Urothelium cell line (cell line): ENCODE results near the gene AKAP6.
"Not testable (repeated sequence)": the region's sequence is repeated elsewhere in the genome, so short reads cannot be mapped to it uniquely, and the experiment has no call there.

Experiments
- DNase-seq: peaks from one replicate; pipeline ENCODE4 v3.0.0; 2011; ENCODE audit warnings: low spot score, mixed read lengths
- FAIRE-seq: peaks from 2 replicates; lab custom pipeline; 2011; peaks lifted over from hg19 to GRCh38; lab: Jason Lieb, UNC

AKAP6 gene

DNA sequence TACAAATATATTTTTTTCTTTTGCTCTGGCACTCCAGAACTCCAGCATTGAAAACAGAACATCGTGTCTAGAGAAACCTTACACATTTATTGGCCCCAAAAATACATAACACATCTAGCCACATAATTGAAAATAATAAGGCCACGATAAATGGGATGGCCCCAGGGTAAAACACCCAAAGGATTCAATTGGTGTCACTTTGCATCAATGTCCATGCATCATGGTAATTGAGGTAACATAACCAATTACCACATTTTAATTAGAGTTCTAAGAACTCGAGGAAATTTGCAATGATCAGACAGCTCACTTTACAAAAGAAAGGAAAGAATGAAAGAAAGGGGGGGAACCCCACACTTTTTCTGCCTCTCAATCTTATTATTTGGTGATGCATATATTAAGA is 457.8 kb downstream of the AKAP6 start:
- FAIRE-seq (no peak), DNase-seq (no peak)

DNA sequence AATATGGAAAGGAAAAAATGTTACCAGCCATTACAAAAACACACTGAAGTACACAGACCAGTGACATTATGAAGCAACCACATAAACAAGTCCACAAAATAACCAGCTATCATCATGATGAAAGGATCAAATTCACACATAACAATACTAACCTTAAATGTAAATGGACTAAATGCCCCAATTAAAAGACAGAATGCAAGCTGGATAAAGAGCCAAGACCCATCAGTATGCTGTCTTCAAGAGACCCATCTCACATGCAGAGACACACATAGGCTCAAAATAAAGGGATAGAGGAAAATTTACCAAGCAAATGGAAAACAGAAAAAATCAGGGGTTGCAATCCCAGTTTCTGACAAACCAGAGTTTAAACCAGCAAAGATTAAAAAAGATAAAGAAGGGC is 463.9 kb downstream of the AKAP6 start:
- FAIRE-seq, DNase-seq: not testable (repeated sequence)

- DNase-seq (no peak), FAIRE-seq (no peak)
Observed at GRCh38 chr14:32800320-32800719, 471.2 kb downstream of the AKAP6 start.

DNA sequence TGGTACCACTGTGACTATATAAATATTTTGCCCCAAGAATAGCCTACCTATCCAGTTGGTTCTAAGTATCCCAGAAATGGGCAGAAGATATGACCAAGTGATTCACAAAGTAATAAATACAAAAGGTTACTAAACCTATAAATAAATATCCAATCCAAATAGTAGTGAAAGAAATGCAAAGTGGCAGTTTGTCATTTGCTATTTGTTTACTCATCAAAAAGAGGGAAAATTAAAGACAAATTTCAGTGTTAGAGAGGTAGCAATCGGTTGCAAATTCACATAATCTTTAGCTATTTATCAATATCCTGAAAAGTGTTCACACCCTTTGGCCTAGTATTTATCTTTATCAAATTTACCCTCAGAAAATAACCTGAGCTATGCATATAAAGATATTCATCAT is 473.2 kb downstream of the AKAP6 start:
- DNase-seq (no peak), FAIRE-seq (no peak)

- FAIRE-seq (no peak), DNase-seq (no peak)
Observed at GRCh38 chr14:32805979-32806378, 476.9 kb downstream of the AKAP6 start.

DNA sequence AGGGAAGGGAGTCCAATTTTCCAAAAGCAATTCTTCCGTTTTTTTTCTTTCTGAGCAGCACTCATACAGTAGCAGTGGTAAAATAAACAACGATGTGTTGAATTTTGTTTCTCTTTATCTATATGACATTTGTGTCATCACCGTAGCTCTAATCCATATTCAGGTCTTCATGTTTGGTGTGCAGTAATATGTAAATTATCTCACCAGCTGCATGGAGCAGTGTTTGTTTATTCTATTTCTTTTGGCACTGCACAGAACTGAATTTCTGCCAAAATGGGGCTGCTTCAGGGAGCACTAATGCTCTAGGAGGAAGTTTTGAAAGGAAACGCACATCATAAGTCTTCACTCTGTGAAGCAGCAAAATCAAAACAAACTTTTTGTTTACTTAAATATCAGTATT is 479.5 kb downstream of the AKAP6 start:
- FAIRE-seq, result no peak

GRCh38 chr14:32809255-32809654 is 480.2 kb downstream of the AKAP6 start:
- DNase-seq (no peak), FAIRE-seq (no peak)

More for the DNA sequence above, 479.5 kb downstream of the AKAP6 start:
- no peak for DNase-seq

DNA sequence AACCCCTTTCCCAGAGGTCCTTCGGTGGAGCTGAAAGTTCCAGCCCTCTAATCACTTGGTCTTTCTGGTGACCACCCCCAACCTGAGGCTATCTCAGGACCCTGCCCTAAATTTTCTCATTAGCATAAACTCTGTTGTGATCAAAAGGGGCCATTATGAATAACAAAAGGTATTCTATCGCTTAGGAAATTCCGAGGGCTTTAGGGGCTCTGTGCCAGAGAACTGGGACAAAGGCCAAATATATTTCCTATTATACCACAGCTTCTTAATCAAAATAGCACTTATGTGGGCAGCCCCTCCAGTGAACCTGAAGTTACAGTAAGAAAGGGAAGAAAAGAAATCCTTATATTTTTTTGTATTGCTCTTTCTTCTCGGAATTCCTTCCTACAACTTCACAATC is 484.3 kb downstream of the AKAP6 start:
- FAIRE-seq (no peak), DNase-seq (no peak)

- no peak for DNase-seq
- no peak for FAIRE-seq
Observed at GRCh38 chr14:32814721-32815120, 485.6 kb downstream of the AKAP6 start.

GRCh38 chr14:32816588-32816987 is 487.5 kb downstream of the AKAP6 start:
- FAIRE-seq (no peak), DNase-seq (no peak)

DNA sequence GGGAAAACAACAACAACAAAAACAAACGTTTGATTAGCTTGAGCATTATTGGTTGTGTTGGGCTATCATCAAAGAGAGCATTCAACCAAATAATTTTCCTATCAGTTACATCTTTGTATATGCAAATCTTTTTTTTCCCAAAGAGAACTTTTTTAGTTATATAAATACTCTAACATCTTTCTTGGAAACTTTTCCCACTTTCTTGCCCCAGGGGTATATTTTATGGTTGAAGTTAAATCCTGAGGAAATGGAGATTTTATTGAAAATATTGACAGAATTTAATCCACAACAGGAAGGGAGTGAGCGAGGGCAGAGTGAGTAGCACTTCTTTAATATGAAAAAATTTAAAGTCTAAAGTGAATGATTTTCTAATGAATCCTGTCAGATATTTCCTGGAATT is 488.7 kb downstream of the AKAP6 start:
- FAIRE-seq (no peak), DNase-seq (no peak)

- FAIRE-seq, result no peak
- no peak for DNase-seq
Observed at GRCh38 chr14:32818581-32818980, 489.5 kb downstream of the AKAP6 start.

- FAIRE-seq (no peak), DNase-seq (no peak)
Observed at GRCh38 chr14:32820181-32820580, 491.1 kb downstream of the AKAP6 start.

DNA sequence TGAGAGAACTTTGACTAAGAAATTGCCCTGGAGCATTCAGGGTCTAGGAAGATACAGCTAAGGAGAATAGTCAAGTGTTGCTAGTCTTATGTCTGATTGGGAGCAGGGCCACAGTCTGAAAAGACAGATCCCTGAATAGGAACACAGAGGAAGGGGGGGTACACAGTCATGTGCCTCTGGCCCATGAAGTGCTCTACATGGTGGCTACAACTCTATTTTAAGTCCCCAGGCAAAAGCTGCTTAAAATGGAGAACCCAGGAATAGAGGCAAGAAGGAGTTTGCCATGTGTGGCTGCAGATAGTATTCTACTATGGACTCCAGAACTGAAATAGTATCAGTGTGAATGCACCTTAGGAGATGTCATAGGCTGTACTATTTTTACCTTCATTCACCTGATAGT is 491.6 kb downstream of the AKAP6 start:
- DNase-seq, result no peak
- FAIRE-seq, result no peak

DNA sequence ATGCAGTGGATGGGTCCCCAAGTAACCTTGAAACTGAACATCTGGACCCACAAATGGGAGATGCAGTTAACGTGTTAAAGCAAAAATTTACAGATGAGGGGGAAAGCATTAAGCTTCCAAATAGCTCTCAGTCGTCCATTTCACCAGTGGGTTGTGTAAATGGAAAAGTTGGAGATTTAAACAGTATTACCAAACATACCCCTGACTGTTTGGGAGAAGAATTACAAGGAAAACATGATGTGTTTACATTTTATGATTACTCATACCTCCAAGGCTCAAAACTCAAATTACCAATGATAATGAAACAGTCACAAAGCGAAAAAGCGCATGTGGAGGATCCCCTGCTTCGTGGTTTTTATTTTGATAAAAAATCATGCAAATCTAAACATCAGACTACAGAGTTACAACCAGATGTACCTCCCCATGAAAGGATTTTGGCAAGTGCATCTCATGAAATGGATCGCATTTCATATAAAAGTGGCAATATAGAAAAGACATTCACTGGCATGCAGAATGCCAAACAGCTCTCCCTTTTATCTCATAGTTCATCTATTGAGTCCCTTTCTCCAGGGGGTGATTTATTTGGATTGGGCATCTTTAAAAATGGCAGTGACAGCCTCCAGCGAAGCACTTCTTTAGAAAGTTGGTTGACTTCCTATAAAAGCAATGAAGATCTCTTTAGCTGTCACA is 493.0 kb downstream of the AKAP6 start:
- FAIRE-seq (no peak), DNase-seq (no peak)

- no peak for DNase-seq
- FAIRE-seq, result no peak
Observed at GRCh38 chr14:32823706-32824105, 494.6 kb downstream of the AKAP6 start.

DNA sequence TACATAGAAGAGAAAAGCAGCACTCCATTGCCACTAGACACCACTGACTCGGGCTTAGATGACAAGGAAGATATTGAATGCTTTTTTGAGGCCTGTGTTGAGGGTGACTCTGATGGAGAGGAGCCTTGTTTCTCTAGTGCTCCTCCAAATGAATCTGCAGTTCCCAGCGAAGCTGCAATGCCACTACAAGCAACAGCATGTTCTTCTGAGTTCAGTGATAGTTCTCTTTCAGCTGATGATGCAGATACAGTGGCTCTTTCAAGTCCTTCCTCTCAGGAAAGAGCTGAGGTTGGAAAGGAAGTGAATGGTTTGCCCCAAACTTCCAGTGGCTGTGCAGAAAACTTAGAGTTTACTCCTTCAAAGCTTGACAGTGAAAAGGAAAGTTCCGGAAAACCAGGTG is 495.1 kb downstream of the AKAP6 start:
- FAIRE-seq (no peak), DNase-seq (no peak)

GRCh38 chr14:32825058-32825457 is 496.0 kb downstream of the AKAP6 start:
- FAIRE-seq, result no peak

DNA sequence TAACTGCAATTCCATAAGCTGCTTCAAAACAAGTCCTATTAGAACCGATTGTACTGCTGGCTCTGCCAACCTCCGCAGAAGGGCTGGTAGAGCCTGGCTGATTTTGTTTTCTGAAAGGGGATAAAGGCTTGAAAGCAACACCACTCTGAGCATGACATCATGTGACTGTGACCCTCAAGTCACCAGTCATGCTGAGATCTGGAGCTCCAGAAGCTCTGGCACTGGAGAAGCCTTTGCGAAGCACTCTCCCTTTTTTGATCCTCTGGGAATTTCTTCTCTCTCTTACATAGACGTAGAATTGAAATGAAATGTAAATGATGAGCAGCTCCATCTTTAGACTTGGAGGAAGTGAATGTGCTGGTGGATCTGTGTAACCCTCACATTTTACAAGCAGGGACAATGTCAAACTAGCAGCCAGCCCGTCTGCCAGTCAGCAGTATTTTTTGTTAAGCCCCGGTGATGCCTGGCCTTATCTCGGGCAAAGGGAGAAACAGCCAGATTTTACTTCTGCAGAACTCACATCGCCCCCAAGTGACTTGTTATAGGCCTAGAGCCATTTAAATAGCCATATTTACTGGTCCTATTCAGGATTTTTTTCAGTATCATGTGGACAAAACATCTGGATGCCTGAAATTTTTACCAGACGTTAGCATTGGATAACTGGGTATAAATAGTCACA is 497.4 kb downstream of the AKAP6 start:
- DNase-seq (no peak), FAIRE-seq (no peak)

More at GRCh38 chr14:32825058-32825457, 496.0 kb downstream of the AKAP6 start:
- no peak for DNase-seq

DNA sequence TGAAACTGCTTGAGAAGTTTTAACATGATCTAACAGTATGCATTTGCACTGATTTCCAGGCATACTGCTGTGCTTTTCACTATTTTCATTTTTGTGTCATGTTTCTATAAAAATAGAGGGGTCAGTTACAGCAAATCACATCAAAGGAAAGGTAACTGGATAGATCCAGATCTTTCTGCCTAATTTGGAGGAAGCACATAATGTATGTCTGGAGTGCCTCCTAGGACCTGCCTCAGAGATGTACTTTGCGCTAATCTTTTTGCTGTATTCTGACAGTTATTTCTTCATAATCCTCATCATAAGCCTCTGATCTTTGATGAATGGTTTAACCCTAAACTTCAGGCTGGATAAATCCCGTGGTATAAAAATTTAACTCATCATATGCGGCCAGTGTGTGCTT is 498.4 kb downstream of the AKAP6 start:
- no peak for FAIRE-seq

GRCh38 chr14:32835924-32836323 is 506.8 kb downstream of the AKAP6 start:
- FAIRE-seq, result no peak
- DNase-seq, result no peak

More for the DNA sequence above, 498.4 kb downstream of the AKAP6 start:
- no peak for DNase-seq

- FAIRE-seq (no peak), DNase-seq (no peak)
Observed at GRCh38 chr14:32841698-32842097, 512.6 kb downstream of the AKAP6 start.
